ENCODE measurements around the gene MSI2. TPM values are rescaled to one million over a fixed set of nuclear protein-coding genes. Genes with fewer than 3 reads are reported as not detected.

MSI2 gene
- total and polyA plus RNA-seq, 2 experiments from 2014 or later, result 18.9 to 41.8 TPM

DNA sequence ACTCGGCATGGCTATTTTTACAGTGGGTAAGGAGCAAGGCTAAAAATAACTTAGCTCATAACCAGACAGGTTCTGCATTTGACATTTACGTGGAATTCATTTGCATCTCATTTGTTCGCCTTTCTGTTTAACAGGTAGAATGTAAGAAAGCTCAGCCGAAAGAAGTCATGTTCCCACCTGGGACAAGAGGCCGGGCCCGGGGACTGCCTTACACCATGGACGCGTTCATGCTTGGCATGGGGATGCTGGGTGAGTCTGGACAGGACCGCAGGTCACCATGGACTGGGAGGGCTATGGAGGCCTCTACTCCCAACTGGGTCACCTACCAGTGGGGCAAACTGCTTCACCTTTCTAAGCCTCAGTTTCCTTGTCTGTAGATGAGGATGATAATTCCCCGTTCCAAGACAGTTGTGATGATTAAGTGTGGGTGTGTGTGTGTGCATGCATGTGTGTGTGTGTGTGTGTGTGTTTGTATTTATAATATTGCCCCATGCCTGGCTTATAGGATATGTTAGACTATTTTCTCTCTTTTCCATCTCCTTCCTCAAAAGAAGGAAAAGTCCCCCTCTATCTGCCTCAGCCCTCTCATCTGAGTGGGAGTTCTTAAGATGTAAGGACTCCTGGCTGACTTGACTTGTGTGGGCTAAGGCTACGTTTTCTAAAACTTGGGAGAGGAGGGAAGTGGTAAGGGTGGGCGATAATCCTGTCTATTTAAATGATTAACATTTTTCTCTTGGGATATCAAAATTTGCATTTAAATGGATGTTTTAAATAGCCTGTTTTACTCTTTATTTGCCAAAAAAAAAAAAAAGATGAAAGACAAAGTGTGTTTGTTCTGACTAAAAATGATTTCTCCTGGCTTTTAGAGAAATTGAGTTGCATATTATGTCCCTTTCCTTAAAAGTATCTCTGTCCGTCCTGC, 359.8 kb downstream of the MSI2 start:
- H4K20me1 ChIP-seq (replicated peaks; ENCODE audit: insufficient read depth), result no peaks in the 10 kb centered on the region; the same call in 1 of the 2 replicates
- H3K4me3 ChIP-seq, result no peak overlapping the region
- H3K4me1 ChIP-seq (ENCODE audit: insufficient read depth), result peaks cover 18% of the 10 kb centered on the region; the same call in 1 of the 2 replicates
- H3K9me2 ChIP-seq (ENCODE audit: insufficient read depth), result no peaks in the 10 kb centered on the region
- TF ChIP-seq CREB1 (CRISPR knock-in tag; IDR thresholded peaks at IDR 0.05; ENCODE audit: low read depth), result no peak
- TF ChIP-seq, protein P1, sequence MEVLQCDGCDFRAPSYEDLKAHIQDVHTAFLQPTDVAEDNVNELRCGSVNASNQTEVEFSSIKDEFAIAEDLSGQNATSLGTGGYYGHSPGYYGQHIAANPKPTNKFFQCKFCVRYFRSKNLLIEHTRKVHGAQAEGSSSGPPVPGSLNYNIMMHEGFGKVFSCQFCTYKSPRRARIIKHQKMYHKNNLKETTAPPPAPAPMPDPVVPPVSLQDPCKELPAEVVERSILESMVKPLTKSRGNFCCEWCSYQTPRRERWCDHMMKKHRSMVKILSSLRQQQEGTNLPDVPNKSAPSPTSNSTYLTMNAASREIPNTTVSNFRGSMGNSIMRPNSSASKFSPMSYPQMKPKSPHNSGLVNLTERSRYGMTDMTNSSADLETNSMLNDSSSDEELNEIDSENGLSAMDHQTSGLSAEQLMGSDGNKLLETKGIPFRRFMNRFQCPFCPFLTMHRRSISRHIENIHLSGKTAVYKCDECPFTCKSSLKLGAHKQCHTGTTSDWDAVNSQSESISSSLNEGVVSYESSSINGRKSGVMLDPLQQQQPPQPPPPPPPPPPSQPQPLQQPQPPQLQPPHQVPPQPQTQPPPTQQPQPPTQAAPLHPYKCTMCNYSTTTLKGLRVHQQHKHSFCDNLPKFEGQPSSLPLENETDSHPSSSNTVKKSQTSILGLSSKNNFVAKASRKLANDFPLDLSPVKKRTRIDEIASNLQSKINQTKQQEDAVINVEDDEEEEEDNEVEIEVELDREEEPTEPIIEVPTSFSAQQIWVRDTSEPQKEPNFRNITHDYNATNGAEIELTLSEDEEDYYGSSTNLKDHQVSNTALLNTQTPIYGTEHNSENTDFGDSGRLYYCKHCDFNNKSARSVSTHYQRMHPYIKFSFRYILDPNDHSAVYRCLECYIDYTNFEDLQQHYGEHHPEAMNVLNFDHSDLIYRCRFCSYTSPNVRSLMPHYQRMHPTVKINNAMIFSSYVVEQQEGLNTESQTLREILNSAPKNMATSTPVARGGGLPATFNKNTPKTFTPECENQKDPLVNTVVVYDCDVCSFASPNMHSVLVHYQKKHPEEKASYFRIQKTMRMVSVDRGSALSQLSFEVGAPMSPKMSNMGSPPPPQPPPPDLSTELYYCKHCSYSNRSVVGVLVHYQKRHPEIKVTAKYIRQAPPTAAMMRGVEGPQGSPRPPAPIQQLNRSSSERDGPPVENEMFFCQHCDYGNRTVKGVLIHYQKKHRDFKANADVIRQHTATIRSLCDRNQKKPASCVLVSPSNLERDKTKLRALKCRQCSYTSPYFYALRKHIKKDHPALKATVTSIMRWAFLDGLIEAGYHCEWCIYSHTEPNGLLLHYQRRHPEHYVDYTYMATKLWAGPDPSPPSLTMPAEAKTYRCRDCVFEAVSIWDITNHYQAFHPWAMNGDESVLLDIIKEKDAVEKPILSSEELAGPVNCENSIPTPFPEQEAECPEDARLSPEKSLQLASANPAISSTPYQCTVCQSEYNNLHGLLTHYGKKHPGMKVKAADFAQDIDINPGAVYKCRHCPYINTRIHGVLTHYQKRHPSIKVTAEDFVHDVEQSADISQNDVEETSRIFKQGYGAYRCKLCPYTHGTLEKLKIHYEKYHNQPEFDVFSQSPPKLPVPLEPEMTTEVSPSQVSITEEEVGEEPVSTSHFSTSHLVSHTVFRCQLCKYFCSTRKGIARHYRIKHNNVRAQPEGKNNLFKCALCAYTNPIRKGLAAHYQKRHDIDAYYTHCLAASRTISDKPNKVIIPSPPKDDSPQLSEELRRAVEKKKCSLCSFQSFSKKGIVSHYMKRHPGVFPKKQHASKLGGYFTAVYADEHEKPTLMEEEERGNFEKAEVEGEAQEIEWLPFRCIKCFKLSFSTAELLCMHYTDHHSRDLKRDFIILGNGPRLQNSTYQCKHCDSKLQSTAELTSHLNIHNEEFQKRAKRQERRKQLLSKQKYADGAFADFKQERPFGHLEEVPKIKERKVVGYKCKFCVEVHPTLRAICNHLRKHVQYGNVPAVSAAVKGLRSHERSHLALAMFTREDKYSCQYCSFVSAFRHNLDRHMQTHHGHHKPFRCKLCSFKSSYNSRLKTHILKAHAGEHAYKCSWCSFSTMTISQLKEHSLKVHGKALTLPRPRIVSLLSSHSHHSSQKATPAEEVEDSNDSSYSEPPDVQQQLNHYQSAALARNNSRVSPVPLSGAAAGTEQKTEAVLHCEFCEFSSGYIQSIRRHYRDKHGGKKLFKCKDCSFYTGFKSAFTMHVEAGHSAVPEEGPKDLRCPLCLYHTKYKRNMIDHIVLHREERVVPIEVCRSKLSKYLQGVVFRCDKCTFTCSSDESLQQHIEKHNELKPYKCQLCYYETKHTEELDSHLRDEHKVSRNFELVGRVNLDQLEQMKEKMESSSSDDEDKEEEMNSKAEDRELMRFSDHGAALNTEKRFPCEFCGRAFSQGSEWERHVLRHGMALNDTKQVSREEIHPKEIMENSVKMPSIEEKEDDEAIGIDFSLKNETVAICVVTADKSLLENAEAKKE (CRISPR knock-in tag; IDR thresholded peaks at IDR 0.05), result no peak
- TF ChIP-seq EZH2phosphoT487 (IDR thresholded peaks at IDR 0.05; ENCODE audit: unreplicated experiment), result no peak
- no peak for TF ChIP-seq STAT1 (IDR thresholded peaks at IDR 0.05; ENCODE audit: unreplicated experiment)
- TF ChIP-seq ZNF331 (CRISPR knock-in tag; IDR thresholded peaks at IDR 0.05; ENCODE audit: low read depth), result no peak
- no peak for TF ChIP-seq ZNF114 (CRISPR knock-in tag; IDR thresholded peaks at IDR 0.05)
- TF ChIP-seq, protein P2, sequence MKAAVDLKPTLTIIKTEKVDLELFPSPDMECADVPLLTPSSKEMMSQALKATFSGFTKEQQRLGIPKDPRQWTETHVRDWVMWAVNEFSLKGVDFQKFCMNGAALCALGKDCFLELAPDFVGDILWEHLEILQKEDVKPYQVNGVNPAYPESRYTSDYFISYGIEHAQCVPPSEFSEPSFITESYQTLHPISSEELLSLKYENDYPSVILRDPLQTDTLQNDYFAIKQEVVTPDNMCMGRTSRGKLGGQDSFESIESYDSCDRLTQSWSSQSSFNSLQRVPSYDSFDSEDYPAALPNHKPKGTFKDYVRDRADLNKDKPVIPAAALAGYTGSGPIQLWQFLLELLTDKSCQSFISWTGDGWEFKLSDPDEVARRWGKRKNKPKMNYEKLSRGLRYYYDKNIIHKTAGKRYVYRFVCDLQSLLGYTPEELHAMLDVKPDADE (IDR thresholded peaks at IDR 0.05), result no peak
- no peak for TF ChIP-seq NANOG (IDR thresholded peaks at IDR 0.05; ENCODE audit: borderline replicate concordance)
- TF ChIP-seq EZH2 (IDR thresholded peaks at IDR 0.05; ENCODE audit: low read depth, unreplicated experiment), result no peak
- TF ChIP-seq, protein P3, sequence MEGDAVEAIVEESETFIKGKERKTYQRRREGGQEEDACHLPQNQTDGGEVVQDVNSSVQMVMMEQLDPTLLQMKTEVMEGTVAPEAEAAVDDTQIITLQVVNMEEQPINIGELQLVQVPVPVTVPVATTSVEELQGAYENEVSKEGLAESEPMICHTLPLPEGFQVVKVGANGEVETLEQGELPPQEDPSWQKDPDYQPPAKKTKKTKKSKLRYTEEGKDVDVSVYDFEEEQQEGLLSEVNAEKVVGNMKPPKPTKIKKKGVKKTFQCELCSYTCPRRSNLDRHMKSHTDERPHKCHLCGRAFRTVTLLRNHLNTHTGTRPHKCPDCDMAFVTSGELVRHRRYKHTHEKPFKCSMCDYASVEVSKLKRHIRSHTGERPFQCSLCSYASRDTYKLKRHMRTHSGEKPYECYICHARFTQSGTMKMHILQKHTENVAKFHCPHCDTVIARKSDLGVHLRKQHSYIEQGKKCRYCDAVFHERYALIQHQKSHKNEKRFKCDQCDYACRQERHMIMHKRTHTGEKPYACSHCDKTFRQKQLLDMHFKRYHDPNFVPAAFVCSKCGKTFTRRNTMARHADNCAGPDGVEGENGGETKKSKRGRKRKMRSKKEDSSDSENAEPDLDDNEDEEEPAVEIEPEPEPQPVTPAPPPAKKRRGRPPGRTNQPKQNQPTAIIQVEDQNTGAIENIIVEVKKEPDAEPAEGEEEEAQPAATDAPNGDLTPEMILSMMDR (conservative IDR thresholded peaks at IDR 0.05; ENCODE audit: low read depth in 2 of 2), result no peak
- TF ChIP-seq, protein P4, sequence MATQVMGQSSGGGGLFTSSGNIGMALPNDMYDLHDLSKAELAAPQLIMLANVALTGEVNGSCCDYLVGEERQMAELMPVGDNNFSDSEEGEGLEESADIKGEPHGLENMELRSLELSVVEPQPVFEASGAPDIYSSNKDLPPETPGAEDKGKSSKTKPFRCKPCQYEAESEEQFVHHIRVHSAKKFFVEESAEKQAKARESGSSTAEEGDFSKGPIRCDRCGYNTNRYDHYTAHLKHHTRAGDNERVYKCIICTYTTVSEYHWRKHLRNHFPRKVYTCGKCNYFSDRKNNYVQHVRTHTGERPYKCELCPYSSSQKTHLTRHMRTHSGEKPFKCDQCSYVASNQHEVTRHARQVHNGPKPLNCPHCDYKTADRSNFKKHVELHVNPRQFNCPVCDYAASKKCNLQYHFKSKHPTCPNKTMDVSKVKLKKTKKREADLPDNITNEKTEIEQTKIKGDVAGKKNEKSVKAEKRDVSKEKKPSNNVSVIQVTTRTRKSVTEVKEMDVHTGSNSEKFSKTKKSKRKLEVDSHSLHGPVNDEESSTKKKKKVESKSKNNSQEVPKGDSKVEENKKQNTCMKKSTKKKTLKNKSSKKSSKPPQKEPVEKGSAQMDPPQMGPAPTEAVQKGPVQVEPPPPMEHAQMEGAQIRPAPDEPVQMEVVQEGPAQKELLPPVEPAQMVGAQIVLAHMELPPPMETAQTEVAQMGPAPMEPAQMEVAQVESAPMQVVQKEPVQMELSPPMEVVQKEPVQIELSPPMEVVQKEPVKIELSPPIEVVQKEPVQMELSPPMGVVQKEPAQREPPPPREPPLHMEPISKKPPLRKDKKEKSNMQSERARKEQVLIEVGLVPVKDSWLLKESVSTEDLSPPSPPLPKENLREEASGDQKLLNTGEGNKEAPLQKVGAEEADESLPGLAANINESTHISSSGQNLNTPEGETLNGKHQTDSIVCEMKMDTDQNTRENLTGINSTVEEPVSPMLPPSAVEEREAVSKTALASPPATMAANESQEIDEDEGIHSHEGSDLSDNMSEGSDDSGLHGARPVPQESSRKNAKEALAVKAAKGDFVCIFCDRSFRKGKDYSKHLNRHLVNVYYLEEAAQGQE (IDR thresholded peaks at IDR 0.05; ENCODE audit: unreplicated experiment), result no peak
- no peak for TF ChIP-seq POLR2AphosphoS5 (IDR thresholded peaks at IDR 0.05; ENCODE audit: low read depth)
- TF ChIP-seq JUNB (IDR thresholded peaks at IDR 0.05; ENCODE audit: unreplicated experiment), result no peak
- no peaks in the 10 kb centered on the region for H3K27me3 ChIP-seq (ENCODE audit: insufficient read depth)
- peaks cover 25% of the 10 kb centered on the region for H3K36me3 Mint-ChIP-seq (ENCODE audit: low read depth)
- no peak overlapping the region for H2AFZ ChIP-seq
- H3F3A ChIP-seq (replicated peaks; ENCODE audit: low read depth), result no peaks in the 10 kb centered on the region
- no peaks in the 10 kb centered on the region for H3K36me3 ChIP-seq (ENCODE audit: insufficient read depth)
- H3K27ac Mint-ChIP-seq, result no peak overlapping the region
- DNase-seq (ENCODE audit: low spot score) (no peak), ATAC-seq (no peak)
- peaks cover 4% of the 10 kb centered on the region; the same call in 2 of the 3 replicates for H3K9me3 Mint-ChIP-seq
- no peaks in the 10 kb centered on the region for H3K79me2 ChIP-seq (replicated peaks; ENCODE audit: insufficient read depth)
- H3K4me3 Mint-ChIP-seq, result no peak overlapping the region
- no peak overlapping the region for H3K4me2 ChIP-seq
- H3K4me1 Mint-ChIP-seq, result peaks cover 22% of the 10 kb centered on the region
- no peak overlapping the region for H3K27ac ChIP-seq (ENCODE audit: low read depth)
- H3K27me3 Mint-ChIP-seq (ENCODE audit: insufficient read depth, low read depth, poor library complexity), result peaks cover 8% of the 10 kb centered on the region

Data from GM23338 (cell line).